Esophagus muscularis mucosa (tissue), 4 donors: ENCODE measurements around the gene SYNJ2. TPM values are rescaled to one million over a fixed set of nuclear protein-coding genes. Genes with fewer than 3 reads are reported as not detected.
A peak's percentile ranks its signal among the peaks of the same experiment; 100 is the strongest.

Experiments used
- DNase-seq: peaks from one replicate; pipeline ENCODE4 v3.0.0-alpha.2; 2017; ENCODE audit errors: extremely low spot score
- H3K27ac ChIP-seq, 4 donors: fragments of 200-600 bp; sonication (generic); replicated peaks in 1 of 4; 1 replicate in 3 of 4; 2 replicates in 1 of 4; pipeline ENCODE4 v1.5.1; 2016 to 2019; ENCODE audit warnings: mild to moderate bottlenecking in 1 of 4
- H3K27me3 ChIP-seq, 4 donors: fragments of 200-600 bp; sonication (generic); one replicate each; pipeline versions ENCODE4 v1.5.1 to v1.6.0; 2016 to 2019
- H3K36me3 ChIP-seq, 4 donors: fragments of 200-600 bp; sonication (generic); one replicate each; pipeline ENCODE4 v1.5.1; 2016 to 2019
- H3K4me1 ChIP-seq, 4 donors: fragments of 200-600 bp; sonication (generic); one replicate each; pipeline ENCODE4 v1.5.1; 2016 to 2019
- H3K4me3 ChIP-seq, 4 donors: fragments of 200-600 bp; sonication (generic); 1 replicate in 2 of 4; 2 replicates in 2 of 4; pipeline ENCODE4 v1.5.1; 2016 to 2019; ENCODE audit warnings: mild to moderate bottlenecking in 4 of 4, moderate library complexity in 1 of 4
- H3K9me3 ChIP-seq, 4 donors: fragments of 200-600 bp; sonication (generic); 1 replicate in 3 of 4; 2 replicates in 1 of 4; pipeline ENCODE4 v1.5.1; 2016 to 2019
- EP300 ChIP-seq: sonication (generic); formaldehyde crosslinking; IDR thresholded peaks from one replicate; pipeline ENCODE4 v1.6.1; 2017; ENCODE audit warnings: antibody characterized with exemption
- POLR2A ChIP-seq: fragments of 450-650 bp; IDR thresholded peaks from one replicate; pipeline ENCODE4 v1.6.1; 2017; ENCODE audit warnings: antibody characterized with exemption, moderate library complexity, mild to moderate bottlenecking, low read depth
- POLR2AphosphoS5 ChIP-seq, 2 donors: sonication (generic); formaldehyde crosslinking; IDR thresholded peaks; one replicate each; pipeline ENCODE4 v1.6.1; 2017; ENCODE audit warnings: antibody characterized with exemption in 2 of 2
- WGBS: methylation state at CpG from one replicate; pipeline ENCODE4 v1.1.5; 2018; 5-methylcytosine and 5-hydroxymethylcytosine counted together
- intact Hi-C: fragments of 100-400 bp; cut with DNase I; formaldehyde crosslinking; loops from one replicate; pipeline ENCODE4 v1.15.1; 2023
- total RNA-seq, 4 donors: library from RNA; depleted of rRNA; stranded (reverse); fragments of >200 nt; gene quantifications; one replicate each; pipeline versions ENCODE4 v1.1.0 to v1.2.1, GENCODE V29; 2016
- TF ChIP-seq, protein P1 (sequence below), 3 experiments: fragments of 200-600 bp in 2 of 3; fragments of 450-650 bp in 1 of 3; sonication (generic) in 2 of 3; IDR thresholded peaks; one replicate each; pipeline ENCODE4 v1.5.1; 2017 to 2019; ENCODE audit warnings: antibody characterized with exemption in 3 of 3, mild to moderate bottlenecking in 2 of 3, moderate library complexity in 1 of 3

Gene SYNJ2
- total RNA-seq, 4 donors from 2014 or later, result 17.0 to 25.3 (median 25.1) TPM

DNA sequence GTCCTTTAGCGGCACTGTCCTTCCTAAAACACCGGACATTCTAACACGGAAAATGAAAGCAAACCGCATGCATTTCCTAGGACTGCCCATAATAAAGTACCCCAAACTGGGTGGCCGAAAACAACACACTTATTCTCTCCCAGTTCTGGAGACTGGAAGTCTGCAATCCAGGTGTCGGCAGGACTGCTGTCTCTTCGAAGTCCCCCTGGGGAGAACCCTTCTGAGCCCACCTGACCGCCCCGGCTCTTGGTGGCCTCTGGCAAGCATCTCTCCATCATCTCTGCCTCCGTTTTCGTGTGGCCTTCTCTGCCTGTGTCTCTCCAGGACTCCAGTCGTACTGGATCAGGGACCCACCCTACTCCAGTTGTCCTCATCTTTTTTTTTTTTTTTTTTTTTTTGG lies 55.4 kb downstream of the SYNJ2 start:
- 96% methylated on average over 12 of the region's 12 CpGs for WGBS
- Histone ChIP-seq H3K4me1 (peaks cover 44 to 64% (median 57%) of the 10 kb centered on the region in 4 donors), H3K9me3 (no peaks in the 10 kb centered on the region), H3K36me3 (peaks cover 2 to 7% (median 6%) of the 10 kb centered on the region in 4 donors), H3K27ac (no peak overlapping the region), H3K4me3 (no peak overlapping the region), H3K27me3 (no peaks in the 10 kb centered on the region)
- TF ChIP-seq POLR2A (no peak), EP300 (no peak), POLR2AphosphoS5 (IDR thresholded peaks at IDR 0.05) (no peak)
- TF ChIP-seq, protein P1, sequence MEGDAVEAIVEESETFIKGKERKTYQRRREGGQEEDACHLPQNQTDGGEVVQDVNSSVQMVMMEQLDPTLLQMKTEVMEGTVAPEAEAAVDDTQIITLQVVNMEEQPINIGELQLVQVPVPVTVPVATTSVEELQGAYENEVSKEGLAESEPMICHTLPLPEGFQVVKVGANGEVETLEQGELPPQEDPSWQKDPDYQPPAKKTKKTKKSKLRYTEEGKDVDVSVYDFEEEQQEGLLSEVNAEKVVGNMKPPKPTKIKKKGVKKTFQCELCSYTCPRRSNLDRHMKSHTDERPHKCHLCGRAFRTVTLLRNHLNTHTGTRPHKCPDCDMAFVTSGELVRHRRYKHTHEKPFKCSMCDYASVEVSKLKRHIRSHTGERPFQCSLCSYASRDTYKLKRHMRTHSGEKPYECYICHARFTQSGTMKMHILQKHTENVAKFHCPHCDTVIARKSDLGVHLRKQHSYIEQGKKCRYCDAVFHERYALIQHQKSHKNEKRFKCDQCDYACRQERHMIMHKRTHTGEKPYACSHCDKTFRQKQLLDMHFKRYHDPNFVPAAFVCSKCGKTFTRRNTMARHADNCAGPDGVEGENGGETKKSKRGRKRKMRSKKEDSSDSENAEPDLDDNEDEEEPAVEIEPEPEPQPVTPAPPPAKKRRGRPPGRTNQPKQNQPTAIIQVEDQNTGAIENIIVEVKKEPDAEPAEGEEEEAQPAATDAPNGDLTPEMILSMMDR (IDR thresholded peaks at IDR 0.05), result no peak
- no peak for DNase-seq
- intact Hi-C loops, result no loop called here

DNA sequence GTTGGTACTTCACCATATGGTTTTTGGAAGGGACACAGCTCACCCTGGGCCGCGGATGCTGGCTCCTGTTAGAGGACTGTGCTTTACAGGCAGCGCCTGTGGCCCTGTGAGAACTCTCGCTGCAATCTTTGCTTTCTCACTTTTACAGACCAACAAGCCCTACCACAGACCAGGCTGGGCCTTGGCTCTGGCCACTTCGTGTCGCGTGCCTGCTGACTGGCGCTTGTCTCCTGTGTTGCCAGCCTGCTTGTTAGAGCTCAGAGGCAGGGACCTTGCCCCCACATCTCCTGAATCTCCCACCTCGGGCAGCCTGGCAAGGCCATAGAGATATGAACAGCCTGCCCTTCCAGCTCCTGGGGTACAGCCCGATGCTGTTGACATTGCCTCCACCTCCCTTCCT lies 56.1 kb downstream of the SYNJ2 start:
- Histone ChIP-seq H3K4me1 (peaks cover 43 to 64% (median 57%) of the 10 kb centered on the region in 4 donors), H3K27me3 (no peaks in the 10 kb centered on the region), H3K4me3 (no peak overlapping the region), H3K36me3 (peaks cover 0 to 7% (median 6%) of the 10 kb centered on the region in 4 donors), H3K27ac (no peak overlapping the region), H3K9me3 (no peaks in the 10 kb centered on the region)
- intact Hi-C loops, result no loop called here
- TF ChIP-seq POLR2AphosphoS5 (IDR thresholded peaks at IDR 0.05) (no peak), POLR2A (no peak), EP300 (no peak)
- TF ChIP-seq, protein P1 (IDR thresholded peaks at IDR 0.05), result no peak
- DNase-seq, result no peak
- 96% methylated on average over 8 of the region's 10 CpGs for WGBS

- Histone ChIP-seq H3K27me3 (no peaks in the 10 kb centered on the region), H3K9me3 (no peaks in the 10 kb centered on the region), H3K27ac (no peak overlapping the region), H3K36me3 (peaks cover 0 to 8% (median 4%) of the 10 kb centered on the region in 4 donors), H3K4me3 (no peak overlapping the region), H3K4me1 (peaks cover 44 to 66% (median 59%) of the 10 kb centered on the region in 4 donors)
- 95% methylated on average over 16 of the region's 21 CpGs for WGBS
- no peak for DNase-seq
- intact Hi-C loops, result no loop called here
- TF ChIP-seq POLR2AphosphoS5 (IDR thresholded peaks at IDR 0.05) (no peak), EP300 (no peak), POLR2A (no peak)
- TF ChIP-seq, protein P1 (IDR thresholded peaks at IDR 0.05), result no peak
Measured at GRCh38 chr6:158038291-158039177, 56.9 kb downstream of the SYNJ2 start.

- TF ChIP-seq POLR2A (no peak), EP300 (no peak), POLR2AphosphoS5 (IDR thresholded peaks at IDR 0.05) (no peak)
- TF ChIP-seq, protein P1 (IDR thresholded peaks at IDR 0.05), result no peak
- H3K9me3 ChIP-seq, result no peaks in the 10 kb centered on the region
- intact Hi-C loops, result no loop called here
- H3K27me3 ChIP-seq, result no peaks in the 10 kb centered on the region
- no peak for DNase-seq
- peaks cover 0 to 10% (median 4%) of the 10 kb centered on the region in 4 donors for H3K36me3 ChIP-seq
- 88% methylated on average over 9 of the region's 9 CpGs for WGBS
- peaks cover 46 to 66% (median 59%) of the 10 kb centered on the region in 4 donors for H3K4me1 ChIP-seq
- H3K27ac ChIP-seq, result peak overlapping the region in 3 of 4 donors; percentile 78 to 87 (median 86)
- H3K4me3 ChIP-seq, result no peak overlapping the region
Measured at GRCh38 chr6:158039178-158039557, 57.5 kb downstream of the SYNJ2 start.
